NCI-H510A treated with DMSO at 0.1 percent for 48 hours (cell line): ENCODE data around the gene HSPA9.
A peak's percentile ranks its signal among the peaks of the same experiment; 100 is the strongest.

Source experiments
- DNase-seq: peaks from one replicate; lab custom pipeline; 2025; lab: John Stamatoyannopoulos, UW

Gene HSPA9

GRCh38 chr5:138575194-138576015, at the start of gene HSPA9:
TSS of gene HSPA9 (minus strand) at chr5:138575401. CDS start at chr5:138575318, 83 bp downstream.
- DNase-seq = peak; percentile 93

GRCh38 chr5:138623053-138623452, 47.9 kb upstream of the HSPA9 start:
- no peak for DNase-seq

DNA sequence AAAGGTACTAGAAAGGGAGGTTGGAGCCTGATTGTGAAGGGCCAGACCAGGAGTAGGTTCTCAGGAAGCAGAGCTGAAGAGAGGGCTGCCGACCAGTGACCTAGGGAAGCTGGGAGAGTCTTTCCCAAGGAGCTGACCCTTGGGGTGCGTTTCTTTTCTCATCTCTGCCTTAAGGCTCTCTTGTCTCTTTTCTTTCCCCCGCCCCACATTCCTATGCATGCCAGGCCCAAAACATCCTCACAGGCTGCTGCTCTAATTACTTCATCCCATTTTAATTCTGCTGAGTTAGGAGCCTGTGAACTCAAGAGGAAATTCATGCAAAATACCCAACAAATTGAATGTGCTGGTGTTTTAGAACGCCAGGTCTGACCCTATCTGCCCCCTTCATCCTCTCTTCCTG, 46.9 kb upstream of the HSPA9 start:
- DNase-seq = no peak

- DNase-seq = no peak
Observed at GRCh38 chr5:138620663-138621224, 45.5 kb upstream of the HSPA9 start.

GRCh38 chr5:138616508-138616907, 41.3 kb upstream of the HSPA9 start:
- no peak for DNase-seq

DNA sequence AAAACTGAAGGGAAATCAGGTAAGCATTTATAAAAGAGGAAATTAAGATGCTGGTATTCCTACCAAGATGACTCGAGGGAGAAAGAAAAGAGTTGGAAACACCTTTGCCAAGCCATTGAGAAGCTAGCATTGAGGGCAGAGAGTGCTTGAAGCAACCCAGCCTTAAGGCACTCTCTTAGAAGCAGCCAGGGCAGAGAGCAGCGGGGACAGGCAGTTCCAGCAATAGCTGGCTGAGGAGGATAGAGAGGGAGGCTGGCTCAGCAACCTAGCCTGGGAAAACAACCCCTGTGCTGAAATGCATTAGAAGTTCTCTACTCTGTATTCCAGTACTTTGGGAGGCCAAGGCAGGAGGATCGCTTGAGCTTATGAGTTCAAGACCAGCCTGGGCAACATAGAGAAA, 40.3 kb upstream of the HSPA9 start:
- no peak for DNase-seq

DNA sequence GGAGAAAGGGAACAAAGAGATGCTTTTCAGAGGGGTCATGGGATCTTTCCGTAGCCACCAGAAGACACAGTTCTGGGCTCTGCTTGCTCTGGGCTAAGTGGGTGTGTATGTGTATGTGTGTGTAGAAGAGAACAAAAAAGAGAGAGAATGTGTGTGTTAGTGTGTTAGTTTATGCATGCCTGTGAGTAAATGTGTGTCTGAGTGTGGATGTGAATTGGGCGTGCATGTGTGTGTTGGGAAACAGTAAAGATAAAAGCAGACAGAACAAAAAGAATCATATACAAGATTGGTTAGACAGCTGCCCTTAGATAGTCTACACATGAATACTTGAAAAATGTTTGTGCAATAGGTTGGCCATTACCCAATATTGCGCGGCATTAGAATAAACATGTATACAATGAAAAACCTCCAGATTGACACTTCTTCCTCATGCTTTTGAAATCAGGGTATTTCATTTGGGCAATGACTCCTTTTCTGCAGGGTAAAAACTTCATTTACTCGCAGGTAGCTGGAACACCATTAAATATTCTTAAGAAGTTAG, 36.5 kb upstream of the HSPA9 start:
- no peak for DNase-seq

- no peak for DNase-seq
Observed at GRCh38 chr5:138610918-138611677, 35.9 kb upstream of the HSPA9 start.

DNA sequence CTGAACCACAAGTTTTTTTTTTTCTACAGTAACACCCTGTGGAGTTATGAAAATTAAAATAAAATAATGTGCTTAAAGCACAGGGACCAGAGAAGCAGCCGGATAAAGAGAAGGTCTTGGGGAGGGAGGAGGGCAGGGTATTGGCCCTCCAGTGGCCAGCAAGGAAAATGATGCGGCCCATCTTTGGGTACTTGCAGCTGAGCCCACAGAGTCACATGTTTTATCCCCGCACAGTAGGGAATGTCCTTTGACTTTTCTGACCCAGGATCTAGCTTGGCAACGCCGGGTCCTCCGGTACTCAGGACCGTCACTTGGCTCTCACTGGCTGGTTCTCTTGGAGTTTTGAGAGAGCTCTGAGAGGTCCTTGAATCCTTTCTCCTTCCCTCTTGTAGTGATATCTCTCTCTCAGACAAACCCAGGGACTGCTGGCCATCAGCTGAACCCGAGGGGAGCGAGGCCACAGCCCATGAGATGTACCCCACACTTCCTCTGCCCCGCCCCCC, 35.3 kb upstream of the HSPA9 start:
- DNase-seq = no peak

DNA sequence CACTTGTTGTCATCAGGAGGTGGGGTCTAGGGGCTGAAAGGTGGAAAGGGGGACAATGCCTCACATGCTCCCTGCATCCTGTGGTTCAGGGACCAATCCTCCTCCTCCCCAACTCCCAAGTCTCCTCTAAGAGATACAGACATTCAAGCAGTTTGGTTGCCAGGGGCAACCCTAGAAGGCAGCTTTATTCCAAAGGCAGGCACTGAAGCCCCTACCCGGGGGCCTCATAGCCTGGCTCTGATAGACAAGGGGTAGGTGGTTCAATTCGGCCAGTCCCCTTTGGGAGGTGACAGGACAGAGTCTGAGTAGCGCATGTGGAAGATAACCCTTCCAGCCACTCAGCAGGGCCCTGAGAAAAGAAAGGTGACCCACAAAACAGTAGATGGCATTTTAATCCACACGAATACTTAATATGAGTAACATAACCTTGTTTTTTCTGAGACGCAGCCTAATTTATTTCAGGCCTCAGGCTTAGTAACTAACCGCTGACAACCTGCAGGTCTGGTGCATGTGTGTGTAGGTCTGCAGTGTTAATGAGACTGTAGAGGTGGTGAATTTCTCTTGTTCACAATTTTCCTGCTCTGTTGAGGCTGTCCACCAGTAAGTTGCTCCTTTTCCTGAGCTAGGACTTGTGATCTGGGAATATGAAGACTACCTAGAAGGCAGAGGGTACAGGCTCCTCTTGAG, 31.3 kb upstream of the HSPA9 start:
- no peak for DNase-seq

DNA sequence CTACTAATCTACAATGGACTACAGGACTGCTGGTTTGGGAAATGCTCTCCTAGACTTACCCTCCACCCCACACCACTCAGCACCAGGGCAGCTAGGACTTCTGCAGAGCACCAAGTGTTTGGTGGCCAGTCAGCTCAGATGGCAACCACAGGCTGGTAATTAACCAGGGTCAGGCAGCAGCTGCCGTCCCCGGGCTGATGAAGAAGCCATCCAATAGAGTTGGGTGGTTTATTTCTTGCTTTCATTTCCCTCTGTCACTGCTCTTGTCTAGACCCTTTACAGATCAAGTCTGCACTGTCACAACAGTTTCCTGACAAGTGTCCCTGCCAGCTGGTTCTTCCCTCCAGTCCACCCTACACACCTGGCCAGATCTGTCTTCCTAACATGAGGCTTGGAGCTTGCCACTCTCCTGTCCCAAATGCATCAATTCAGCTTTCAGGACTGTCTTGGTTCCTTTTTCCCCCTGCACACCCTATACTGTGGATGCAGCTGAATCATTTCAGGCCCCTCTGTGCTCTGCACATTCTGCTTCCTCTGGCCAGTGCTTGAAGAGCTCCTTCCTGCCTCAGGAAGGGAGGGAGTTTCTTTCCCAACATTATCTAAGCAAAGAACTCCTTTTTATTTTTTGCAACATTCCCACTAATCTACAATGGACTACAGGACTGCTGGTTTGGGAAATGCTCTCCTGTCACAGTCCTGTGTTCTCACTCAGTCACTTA, 30.2 kb upstream of the HSPA9 start:
- DNase-seq = no peak

- no peak for DNase-seq
Observed at GRCh38 chr5:138604176-138604785, 29.1 kb upstream of the HSPA9 start.

DNA sequence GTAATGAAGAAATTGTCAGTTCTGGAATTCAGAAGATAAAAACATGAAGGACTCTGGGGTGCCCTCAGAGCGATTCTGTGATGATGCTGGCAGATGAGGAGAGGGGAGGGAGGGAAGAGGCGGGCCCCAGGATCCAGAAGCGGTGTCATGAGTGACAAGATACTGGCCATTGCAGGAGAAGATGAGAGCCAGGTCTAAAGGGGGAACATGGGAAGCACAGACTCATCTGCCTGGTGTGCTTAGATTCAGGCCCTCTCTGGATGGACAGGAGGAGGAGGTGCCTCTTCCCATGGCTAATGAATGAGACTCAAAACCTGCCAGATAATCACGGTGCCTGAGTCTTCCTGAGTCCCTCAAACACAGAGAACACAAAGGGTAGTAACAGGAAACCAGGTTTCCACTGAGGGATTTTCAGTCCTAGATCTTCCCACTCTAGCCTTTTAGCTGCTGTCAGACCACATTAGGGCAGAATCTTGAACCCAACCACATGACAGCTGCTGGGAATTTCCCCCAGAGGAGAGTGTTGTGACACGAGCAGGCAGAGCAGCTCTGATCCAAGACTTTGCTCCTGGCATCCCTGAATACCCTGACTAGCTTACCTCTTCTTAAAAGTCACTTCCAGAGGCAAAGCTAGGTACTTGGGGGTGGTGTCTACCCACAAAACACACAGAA, 28.2 kb upstream of the HSPA9 start:
- no peak for DNase-seq

GRCh38 chr5:138602371-138603000, 27.3 kb upstream of the HSPA9 start:
- no peak for DNase-seq

GRCh38 chr5:138601444-138601843, 26.2 kb upstream of the HSPA9 start:
- DNase-seq = no peak

GRCh38 chr5:138600446-138600845, 25.2 kb upstream of the HSPA9 start:
- no peak for DNase-seq

GRCh38 chr5:138597661-138598400, 22.6 kb upstream of the HSPA9 start:
- no peak for DNase-seq

DNA sequence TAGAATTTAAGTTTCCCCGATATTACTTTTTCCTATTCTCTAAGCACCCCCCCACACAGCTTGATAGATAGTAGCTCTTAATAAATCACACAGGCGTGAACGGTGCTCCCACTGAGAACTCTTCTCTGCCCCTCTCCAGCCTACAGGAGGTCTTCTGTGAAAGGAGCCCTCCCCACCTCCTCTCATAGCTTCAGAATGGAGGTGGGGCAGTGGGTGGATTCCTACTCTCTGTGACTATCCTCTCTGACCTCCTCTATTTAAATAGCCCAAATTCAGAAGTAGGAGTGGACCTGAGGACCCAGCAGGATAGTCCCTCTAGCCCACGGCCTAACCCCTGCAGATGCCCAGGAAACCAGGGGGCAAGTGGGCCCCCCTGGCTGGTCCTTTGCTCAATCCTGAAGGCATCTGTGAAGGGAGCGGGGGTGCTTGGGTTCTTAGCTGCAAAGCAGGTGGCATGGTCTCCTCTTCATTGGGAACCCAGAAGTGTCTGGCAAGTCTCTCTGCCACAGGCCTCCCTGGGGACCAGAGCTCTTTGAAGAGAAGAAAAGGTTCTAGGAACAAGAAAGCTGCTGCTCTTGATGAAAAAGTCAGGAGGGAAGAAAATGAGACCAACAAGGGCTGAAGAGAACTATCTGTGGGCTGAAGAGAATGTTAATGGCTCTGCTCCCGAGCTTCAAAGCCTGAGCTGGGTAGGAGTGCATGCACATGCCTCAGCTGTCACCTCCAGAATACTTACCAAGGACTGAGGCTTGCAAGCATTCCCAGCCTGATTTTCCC, 21.1 kb upstream of the HSPA9 start:
- no peak for DNase-seq
